ENCODE data around the gene DMRTB1. TPM values are rescaled to one million over a fixed set of nuclear protein-coding genes. Genes with fewer than 3 reads are reported as not detected.

The DMRTB1 gene
- total and polyA plus RNA-seq, 7 donors, result not detected

- H3K27ac ChIP-seq, result no peak overlapping the region
- DNase-seq (no peak), ATAC-seq (no peak)
- intact Hi-C loops (cut with DNase I), result no loop called here
- H3K9me3 ChIP-seq, result no peaks in the 10 kb centered on the region
- H3K4me1 ChIP-seq, result no peaks in the 10 kb centered on the region
- H3K27me3 ChIP-seq (ENCODE audit: insufficient read depth in 3 of 3, low read length in 2 of 3), result peaks cover 0 to 3% (median 0%) of the 10 kb centered on the region in 3 donors
- TF ChIP-seq CTCF (IDR thresholded peaks at IDR 0.05), result no peak
- WGBS, 3 donors, result 56 to 63% (median 56%) methylated on average over 29 of the region's 29 CpGs
- no peak overlapping the region for H3K4me3 ChIP-seq
- no peaks in the 10 kb centered on the region for H3K36me3 ChIP-seq (ENCODE audit: insufficient read depth in 1 of 2, low read depth in 1 of 2)
Observed at GRCh38 chr1:53460666-53461322, 1.6 kb downstream of the DMRTB1 start.

- intact Hi-C loops (cut with DNase I), result no loop called here
- H3K4me1 ChIP-seq, result no peaks in the 10 kb centered on the region
- no peak overlapping the region for H3K4me3 ChIP-seq
- no peaks in the 10 kb centered on the region for H3K9me3 ChIP-seq
- ATAC-seq (no peak), DNase-seq (no peak)
- peaks cover 0 to 3% (median 0%) of the 10 kb centered on the region in 3 donors for H3K27me3 ChIP-seq (ENCODE audit: insufficient read depth in 3 of 3, low read length in 2 of 3)
- H3K36me3 ChIP-seq (ENCODE audit: insufficient read depth in 1 of 2, low read depth in 1 of 2), result no peaks in the 10 kb centered on the region
- no peak for TF ChIP-seq CTCF (IDR thresholded peaks at IDR 0.05)
- 82 to 89% (median 84%) methylated on average over 25 of the region's 25 CpGs for WGBS, 3 donors
- H3K27ac ChIP-seq, result no peak overlapping the region
Observed at GRCh38 chr1:53461323-53462044, 2.3 kb downstream of the DMRTB1 start.

GRCh38 chr1:53462193-53462592 is 3.0 kb downstream of the DMRTB1 start:
- intact Hi-C loops (cut with DNase I), result no loop called here
- DNase-seq, result no peak
- H3K4me3 ChIP-seq, result no peak overlapping the region
- no peak overlapping the region for H3K27ac ChIP-seq
- no peak for TF ChIP-seq CTCF (IDR thresholded peaks at IDR 0.05)
- ATAC-seq, result no peak
- H3K36me3 ChIP-seq (ENCODE audit: insufficient read depth in 1 of 2, low read depth in 1 of 2), result no peaks in the 10 kb centered on the region
- H3K4me1 ChIP-seq, result no peaks in the 10 kb centered on the region
- peaks cover 0 to 3% (median 0%) of the 10 kb centered on the region in 3 donors for H3K27me3 ChIP-seq (ENCODE audit: insufficient read depth in 3 of 3, low read length in 2 of 3)
- no peaks in the 10 kb centered on the region for H3K9me3 ChIP-seq
- 83 to 86% (median 84%) methylated on average over 6 of the region's 6 CpGs for WGBS, 3 donors

- H3K9me3 ChIP-seq, result no peaks in the 10 kb centered on the region
- no peaks in the 10 kb centered on the region for H3K36me3 ChIP-seq (ENCODE audit: insufficient read depth in 1 of 2, low read depth in 1 of 2)
- intact Hi-C loops (cut with DNase I), result no loop called here
- H3K4me3 ChIP-seq, result no peak overlapping the region
- DNase-seq, result no peak
- no peaks in the 10 kb centered on the region for H3K4me1 ChIP-seq
- WGBS, 3 donors, result 53 to 71% (median 67%) methylated on average over 11 of the region's 11 CpGs
- no peak for ATAC-seq
- H3K27me3 ChIP-seq (ENCODE audit: insufficient read depth in 3 of 3, low read length in 2 of 3), result peaks cover 0 to 3% (median 0%) of the 10 kb centered on the region in 3 donors
- TF ChIP-seq CTCF (IDR thresholded peaks at IDR 0.05), result no peak
- no peak overlapping the region for H3K27ac ChIP-seq
Observed at GRCh38 chr1:53462769-53463501, 3.7 kb downstream of the DMRTB1 start.
